Prostate gland (tissue), 2 donors: Measurements from ENCODE around the gene PTPRT.

Experiments
- CTCF ChIP-seq, 4 experiments: fragments of 200-600 bp in 2 of 4; fragments of 450-650 bp in 2 of 4; sonication (generic) in 2 of 4; IDR thresholded peaks; 1 replicate in 3 of 4; 2 replicates in 1 of 4; pipeline ENCODE4 v1.5.1; 2016 to 2019; ENCODE audit warnings: antibody characterized with exemption in 4 of 4, mild to moderate bottlenecking in 2 of 4, moderate library complexity in 2 of 4
- POLR2A ChIP-seq: fragments of 450-650 bp; IDR thresholded peaks from one replicate; pipeline ENCODE4 v1.6.1; 2016; ENCODE audit warnings: antibody characterized with exemption, mild to moderate bottlenecking
- POLR2AphosphoS5 ChIP-seq: sonication (generic); formaldehyde crosslinking; IDR thresholded peaks from one replicate; pipeline ENCODE4 v1.6.1; 2017; ENCODE audit warnings: antibody characterized with exemption

- TF ChIP-seq CTCF (IDR thresholded peaks at IDR 0.05): no peak
- TF ChIP-seq POLR2AphosphoS5: no peak
- TF ChIP-seq POLR2A: no peak
Observed at GRCh38 chr20:42598581-42598980, 591.1 kb downstream of the PTPRT start.
